Measurements from ENCODE around the gene MYO7A. TPM values are rescaled to one million over a fixed set of nuclear protein-coding genes. Genes with fewer than 3 reads are reported as not detected.

The MYO7A gene
- total and polyA plus RNA-seq, 2 donors (not counting 1 experiment from before 2014, with no cell fraction given): 0.03 to 0.07 TPM

GRCh38 chr11:77232242-77232641, 104.2 kb downstream of the MYO7A start:
- intact Hi-C loops (cut with micrococcal nuclease): no loop called here
- no peak overlapping the region for H3K4me2 ChIP-seq (replicated peaks; ENCODE audit: low read depth, low read length, poor library complexity, severe bottlenecking)
- no peak overlapping the region for H3K27ac Mint-ChIP-seq

GRCh38 chr11:77233011-77233410, 105.0 kb downstream of the MYO7A start:
- Mint-ChIP-seq H3K4me1 (no peaks in the 10 kb centered on the region), H3K27ac (no peak overlapping the region), H3K27me3 (peaks cover 6% of the 10 kb centered on the region), H3K9me3 (ENCODE audit: insufficient read depth) (no peaks in the 10 kb centered on the region), H3K4me3 (no peak overlapping the region)
- Histone ChIP-seq H3K27me3 (replicated peaks in 1 of 4; ENCODE audit: control extremely low read depth in 1 of 4, control insufficient read depth in 3 of 4, insufficient read depth in 4 of 4, low read length in 3 of 4) (no peaks in the 10 kb centered on the region), H3K79me2 (ENCODE audit: control insufficient read depth, insufficient read depth, low read length) (no peaks in the 10 kb centered on the region), H3K36me3 (replicated peaks in 1 of 2; ENCODE audit: control extremely low read depth in 1 of 2, control insufficient read depth in 1 of 2, extremely low read depth in 1 of 2, insufficient read depth in 2 of 2, low read length in 1 of 2) (no peaks in the 10 kb centered on the region), H3K27ac (ENCODE audit: low read length in 2 of 2) (no peak overlapping the region), H3K9me3 (ENCODE audit: control extremely low read depth in 1 of 3, control insufficient read depth in 2 of 3, insufficient read depth in 1 of 3, low read length in 2 of 3) (no peaks in the 10 kb centered on the region), H4K20me1 (ENCODE audit: control insufficient read depth, insufficient read depth, low read length, poor library complexity, severe bottlenecking) (no peaks in the 10 kb centered on the region), H2AFZ (ENCODE audit: insufficient read depth, low read depth, low read length, poor library complexity, severe bottlenecking) (no peak overlapping the region), H3K9ac (ENCODE audit: low read length) (no peak overlapping the region), H3K4me1 (ENCODE audit: control insufficient read depth in 2 of 2, insufficient read depth in 2 of 2, low read length in 2 of 2) (no peaks in the 10 kb centered on the region), H3K4me3 (ENCODE audit: control extremely low read depth in 1 of 5, extremely low read depth in 1 of 5, insufficient read depth in 1 of 5, low read depth in 2 of 5, low read length in 4 of 5) (no peak overlapping the region), H3K4me2 (replicated peaks; ENCODE audit: low read depth, low read length, poor library complexity, severe bottlenecking) (no peak overlapping the region)
- WGBS (ENCODE audit: insufficient coverage): 100% methylated on average over 1 of the region's 3 CpGs
- no peak for TF ChIP-seq CTCF (IDR thresholded peaks at IDR 0.05)
- no peak for TF ChIP-seq EZH2 (IDR thresholded peaks at IDR 0.05; ENCODE audit: borderline replicate concordance, insufficient read depth, low read depth, low read length, poor library complexity, severe bottlenecking)
- intact Hi-C loops (cut with micrococcal nuclease): no loop called here
- DNase-seq: no peak
- CTCF ChIA-PET: no interaction called here
- ATAC-seq (ENCODE audit: low read depth): no peak
- POLR2A ChIA-PET: no interaction called here

More at GRCh38 chr11:77232242-77232641, 104.2 kb downstream of the MYO7A start:
- no peaks in the 10 kb centered on the region for H3K9me3 ChIP-seq (ENCODE audit: control extremely low read depth in 1 of 3, control insufficient read depth in 2 of 3, insufficient read depth in 1 of 3, low read length in 2 of 3)
- no peak overlapping the region for H3K4me3 Mint-ChIP-seq
- WGBS (ENCODE audit: insufficient coverage): 100% methylated on average over 3 of the region's 4 CpGs
- H3K4me3 ChIP-seq (ENCODE audit: control extremely low read depth in 1 of 5, extremely low read depth in 1 of 5, insufficient read depth in 1 of 5, low read depth in 2 of 5, low read length in 4 of 5): no peak overlapping the region
- DNase-seq (no peak), ATAC-seq (ENCODE audit: low read depth) (no peak)
- no peaks in the 10 kb centered on the region for H3K4me1 ChIP-seq (ENCODE audit: control insufficient read depth in 2 of 2, insufficient read depth in 2 of 2, low read length in 2 of 2)
- H3K27ac ChIP-seq (ENCODE audit: low read length in 2 of 2): no peak overlapping the region
- no peak overlapping the region for H2AFZ ChIP-seq (ENCODE audit: insufficient read depth, low read depth, low read length, poor library complexity, severe bottlenecking)
- no peaks in the 10 kb centered on the region for H3K27me3 ChIP-seq (replicated peaks in 1 of 4; ENCODE audit: control extremely low read depth in 1 of 4, control insufficient read depth in 3 of 4, insufficient read depth in 4 of 4, low read length in 3 of 4)
- peaks cover 10% of the 10 kb centered on the region for H3K27me3 Mint-ChIP-seq
- H3K36me3 ChIP-seq (replicated peaks in 1 of 2; ENCODE audit: control extremely low read depth in 1 of 2, control insufficient read depth in 1 of 2, extremely low read depth in 1 of 2, insufficient read depth in 2 of 2, low read length in 1 of 2): no peaks in the 10 kb centered on the region
- no peaks in the 10 kb centered on the region for H3K9me3 Mint-ChIP-seq (ENCODE audit: insufficient read depth)
- ChIA-PET CTCF (no interaction called here), POLR2A (no interaction called here)
- H3K79me2 ChIP-seq (ENCODE audit: control insufficient read depth, insufficient read depth, low read length): no peaks in the 10 kb centered on the region
- H3K4me1 Mint-ChIP-seq: no peaks in the 10 kb centered on the region
- no peak for TF ChIP-seq EZH2 (IDR thresholded peaks at IDR 0.05; ENCODE audit: borderline replicate concordance, insufficient read depth, low read depth, low read length, poor library complexity, severe bottlenecking)
- TF ChIP-seq CTCF (IDR thresholded peaks at IDR 0.05): no peak
- H3K9ac ChIP-seq (ENCODE audit: low read length): no peak overlapping the region
- no peaks in the 10 kb centered on the region for H4K20me1 ChIP-seq (ENCODE audit: control insufficient read depth, insufficient read depth, low read length, poor library complexity, severe bottlenecking)
